GM12891 (cell line): Measurements from ENCODE around the gene ARID4B.

ENCODE experiments used
- PAX5 ChIP-seq: IDR thresholded peaks from 2 replicates; pipeline ENCODE4 v1.6.1; 2011; ENCODE audit warnings: low read length, moderate library complexity, mild to moderate bottlenecking; ENCODE audit not compliant: insufficient read depth, severe bottlenecking
- POLR2A ChIP-seq: IDR thresholded peaks from 2 replicates; pipeline ENCODE4 v1.6.1; 2011; ENCODE audit warnings: low read depth, low read length, control low read depth
- POLR2AphosphoS5 ChIP-seq: IDR thresholded peaks from 2 replicates; pipeline ENCODE4 v1.6.1; 2011; ENCODE audit warnings: low read depth, low read length, control low read depth
- POU2F2 ChIP-seq: IDR thresholded peaks from 2 replicates; pipeline ENCODE4 v1.6.1; 2011; ENCODE audit warnings: low read depth, mild to moderate bottlenecking, control low read depth, low read length, moderate library complexity
- SPI1 ChIP-seq: IDR thresholded peaks from 2 replicates; pipeline ENCODE4 v1.6.1; 2011; ENCODE audit warnings: low read depth, low read length, control low read depth
- TAF1 ChIP-seq: IDR thresholded peaks from 2 replicates; pipeline ENCODE4 v1.6.1; 2011; ENCODE audit warnings: low read depth, low read length, control low read depth

GRCh38 chr1:235366286-235366685 lies 38.3 kb upstream of the ARID4B start:
- no peak for TF ChIP-seq POLR2A
- no peak for TF ChIP-seq POLR2AphosphoS5
- no peak for TF ChIP-seq TAF1
- TF ChIP-seq SPI1, result no peak
- TF ChIP-seq POU2F2, result no peak
- TF ChIP-seq PAX5, result no peak
